WTC11 (cell line): ENCODE results near the gene RPS13. TPM values are rescaled to one million over a fixed set of nuclear protein-coding genes. Genes with fewer than 3 reads are reported as not detected.
"Not testable (repeated sequence)": the region's sequence is repeated elsewhere in the genome, so short reads cannot be mapped to it uniquely, and the experiment has no call there.

ENCODE experiments used
- ATAC-seq: fragments of 200-7000 bp; cut with Tn5 transposase; 2 replicates; pipeline ENCODE4 v1.10.0; 2021; ENCODE audit warnings: mild to moderate bottlenecking, moderate library complexity
- CTCF ChIA-PET: fragments of 300-600 bp; sonication (Branson Sonifier 250); formaldehyde crosslinking; loops from one replicate; lab custom pipeline; 2021; ENCODE audit warnings: antibody characterized with exemption; lab: Charles Lee
- POLR2A ChIA-PET: fragments of 350-600 bp; sonication (Branson Sonifier 250); formaldehyde crosslinking; loops from one replicate; lab custom pipeline; 2021; ENCODE audit warnings: antibody characterized with exemption; lab: Charles Lee
- DNase-seq: peaks from one replicate; pipeline ENCODE4 v3.0.0; 2021; ENCODE audit warnings: low spot score
- H3K27ac Mint-ChIP-seq: 2 replicates; pipeline ENCODE4 v1.8.0; 2021; ENCODE audit warnings: mixed read lengths
- H3K27me3 Mint-ChIP-seq: 2 replicates; pipeline ENCODE4 v1.8.0; 2021; ENCODE audit warnings: low read depth, mild to moderate bottlenecking, moderate library complexity, mixed read lengths
- H3K36me3 Mint-ChIP-seq: 2 replicates; pipeline ENCODE4 v1.8.0; 2021; ENCODE audit warnings: mixed read lengths
- H3K4me1 Mint-ChIP-seq: 2 replicates; pipeline ENCODE4 v1.8.0; 2022; ENCODE audit warnings: mixed read lengths
- H3K4me3 Mint-ChIP-seq: 2 replicates; pipeline ENCODE4 v1.8.0; 2021; ENCODE audit warnings: mild to moderate bottlenecking, moderate library complexity, mixed read lengths
- H3K9me3 Mint-ChIP-seq: 2 replicates; pipeline ENCODE4 v1.8.0; 2021; ENCODE audit warnings: mixed read lengths
- AR ChIP-seq: fragments of 250-450 bp; sonication (Bioruptor Pico); IDR thresholded peaks from 2 replicates; pipeline ENCODE4 v1.9.0; 2021; ENCODE audit warnings: mild to moderate bottlenecking
- CREM ChIP-seq: sonication (generic); formaldehyde crosslinking; IDR thresholded peaks from 2 replicates; pipeline ENCODE4 v1.8.1; 2022; ENCODE audit warnings: mild to moderate bottlenecking, missing genetic modification reagents, moderate library complexity
- ETV6 ChIP-seq: sonication (generic); formaldehyde crosslinking; IDR thresholded peaks from 2 replicates; pipeline ENCODE4 v1.8.1; 2022; ENCODE audit warnings: mild to moderate bottlenecking, missing genetic modification reagents
- FOXJ3 ChIP-seq: sonication (generic); formaldehyde crosslinking; IDR thresholded peaks from 2 replicates; pipeline ENCODE4 v1.9.0; 2021; ENCODE audit warnings: missing genetic modification reagents, mild to moderate bottlenecking, borderline replicate concordance
- GTF2I ChIP-seq: fragments of 250-450 bp; sonication (Bioruptor Pico); conservative IDR thresholded peaks from 2 replicates; pipeline ENCODE4 v1.4.0; 2021; ENCODE audit warnings: mild to moderate bottlenecking
- JUN ChIP-seq: sonication (generic); formaldehyde crosslinking; IDR thresholded peaks from 2 replicates; pipeline ENCODE4 v1.8.0; 2023; ENCODE audit warnings: mild to moderate bottlenecking, missing genetic modification reagents
- MLX ChIP-seq: sonication (generic); formaldehyde crosslinking; IDR thresholded peaks from 2 replicates; pipeline ENCODE4 v1.8.1; 2023; ENCODE audit warnings: mild to moderate bottlenecking, missing genetic modification reagents, moderate library complexity
- NFE2L1 ChIP-seq: sonication (generic); formaldehyde crosslinking; IDR thresholded peaks from 2 replicates; pipeline ENCODE4 v1.8.1; 2023; ENCODE audit warnings: missing genetic modification reagents
- PREB ChIP-seq: sonication (generic); formaldehyde crosslinking; IDR thresholded peaks from 2 replicates; pipeline ENCODE4 v1.8.1; 2022; ENCODE audit warnings: mild to moderate bottlenecking, missing genetic modification reagents, moderate library complexity, borderline replicate concordance
- RORB ChIP-seq: fragments of 250-450 bp; sonication (Bioruptor Pico); IDR thresholded peaks from 2 replicates; pipeline ENCODE4 v1.9.0; 2021; ENCODE audit warnings: mild to moderate bottlenecking
- SOX15 ChIP-seq: fragments of 250-450 bp; sonication (Bioruptor Pico); IDR thresholded peaks from 2 replicates; pipeline ENCODE4 v1.9.0; 2021; ENCODE audit warnings: mild to moderate bottlenecking
- TEAD4 ChIP-seq: sonication (generic); formaldehyde crosslinking; IDR thresholded peaks from 2 replicates; pipeline ENCODE4 v1.8.0; 2022; ENCODE audit warnings: mild to moderate bottlenecking, missing genetic modification reagents
- USF1 ChIP-seq: sonication (generic); formaldehyde crosslinking; IDR thresholded peaks from 2 replicates; pipeline ENCODE4 v1.8.0; 2022; ENCODE audit warnings: mild to moderate bottlenecking, missing genetic modification reagents
- ZNF532 ChIP-seq: fragments of 250-450 bp; sonication (Bioruptor Pico); IDR thresholded peaks from 2 replicates; pipeline ENCODE4 v1.9.0; 2021; ENCODE audit warnings: mild to moderate bottlenecking, borderline replicate concordance
- ZSCAN18 ChIP-seq: fragments of 250-450 bp; sonication (Bioruptor Pico); IDR thresholded peaks from 2 replicates; pipeline ENCODE4 v2.1.2; 2022; ENCODE audit warnings: mild to moderate bottlenecking, moderate library complexity
- total RNA-seq: library from RNA; stranded (reverse); gene quantifications from 3 replicates; pipeline ENCODE4 v1.2.3, GENCODE V29; 2021

RPS13 gene
- total RNA-seq, 1 experiment from 2014 or later: 1,200 TPM

GRCh38 chr11:17117262-17117661, 39.8 kb upstream of the RPS13 start:
- DNase-seq (no peak), ATAC-seq (no peak)
- Mint-ChIP-seq H3K4me1 (no peaks in the 10 kb centered on the region), H3K27ac (no peak overlapping the region), H3K36me3 (peaks cover 56% of the 10 kb centered on the region), H3K27me3 (no peaks in the 10 kb centered on the region), H3K4me3 (no peak overlapping the region), H3K9me3 (no peaks in the 10 kb centered on the region)
- no peak for TF ChIP-seq MLX (CRISPR knock-in tag)
- ChIA-PET CTCF (no interaction called here), POLR2A (no interaction called here)

GRCh38 chr11:17116117-17116516, 38.6 kb upstream of the RPS13 start:
- no peaks in the 10 kb centered on the region for H3K27me3 Mint-ChIP-seq
- ChIA-PET POLR2A (no interaction called here), CTCF (no interaction called here)
- H3K36me3 Mint-ChIP-seq: peaks cover 54% of the 10 kb centered on the region
- TF ChIP-seq JUN (CRISPR knock-in tag) (no peak), ETV6 (CRISPR knock-in tag) (no peak), CREM (no peak), AR (CRISPR knock-in tag) (no peak), FOXJ3 (CRISPR knock-in tag) (no peak), PREB (CRISPR knock-in tag) (no peak), RORB (CRISPR knock-in tag) (no peak), TEAD4 (no peak), GTF2I (CRISPR knock-in tag) (no peak), SOX15 (CRISPR knock-in tag) (no peak), NFE2L1 (no peak)
- TF ChIP-seq, all 79 proteins: peak for 0
- DNase-seq: no peak
- Mint-ChIP-seq H3K4me1 (no peaks in the 10 kb centered on the region), H3K27ac (no peak overlapping the region), H3K9me3 (no peaks in the 10 kb centered on the region), H3K4me3 (no peak overlapping the region)
- ATAC-seq: no peak

GRCh38 chr11:17107745-17108144, 30.3 kb upstream of the RPS13 start:
- not testable (repeated sequence) for H3K27ac Mint-ChIP-seq, H3K9me3 Mint-ChIP-seq, H3K4me1 Mint-ChIP-seq, H3K27me3 Mint-ChIP-seq, H3K4me3 Mint-ChIP-seq
- H3K36me3 Mint-ChIP-seq: peaks cover 49% of the 10 kb centered on the region
- peak; percentile 73; the same call in 1 of the 2 replicates for ATAC-seq
- ChIA-PET CTCF (interaction anchor here (0.6 to 1.5 kb wide), 4 partner anchors 10 to 100 kb away, joined by 3 to 6 read pairs (median 4); partner anchors contain the start of gene PIK3C2A), POLR2A (interaction anchor here (0.9 kb wide), 1 partner anchor 29 kb away, joined by 3 read pairs; no protein-coding TSS in a partner anchor)
- DNase-seq: peak; percentile 37

- DNase-seq, POLR2A ChIA-PET, H3K4me3 Mint-ChIP-seq, H3K9me3 Mint-ChIP-seq, H3K27me3 Mint-ChIP-seq, ATAC-seq, CTCF ChIA-PET, H3K4me1 Mint-ChIP-seq: not testable (repeated sequence)
- Mint-ChIP-seq H3K36me3 (peaks cover 54% of the 10 kb centered on the region), H3K27ac (peak overlapping the region; percentile 63; the same call in 1 of the 2 replicates)
Measured at GRCh38 chr11:17105404-17106040, 28.1 kb upstream of the RPS13 start.

- H3K36me3 Mint-ChIP-seq: peaks cover 59% of the 10 kb centered on the region
- H3K27ac Mint-ChIP-seq: no peak overlapping the region
- CTCF ChIA-PET: no interaction called here
- POLR2A ChIA-PET: no interaction called here
- no peak overlapping the region for H3K4me3 Mint-ChIP-seq
- no peaks in the 10 kb centered on the region for H3K4me1 Mint-ChIP-seq
- DNase-seq (no peak), ATAC-seq (no peak)
- H3K9me3 Mint-ChIP-seq: no peaks in the 10 kb centered on the region
- no peaks in the 10 kb centered on the region for H3K27me3 Mint-ChIP-seq
- TF ChIP-seq ZSCAN18 (CRISPR knock-in tag): no peak
- no peak for TF ChIP-seq JUN (CRISPR knock-in tag)
- TF ChIP-seq USF1 (CRISPR knock-in tag): no peak
- no peak for TF ChIP-seq ZNF532
Measured at GRCh38 chr11:17102462-17102861, 25.0 kb upstream of the RPS13 start.
